ENCODE measurements around the gene TSC22D2. TPM values are rescaled to one million over a fixed set of nuclear protein-coding genes. Genes with fewer than 3 reads are reported as not detected.
A peak's percentile ranks its signal among the peaks of the same experiment; 100 is the strongest.
"Not testable (repeated sequence)": the region's sequence is repeated elsewhere in the genome, so short reads cannot be mapped to it uniquely, and the experiment has no call there.

The TSC22D2 gene
- total RNA-seq, 1 donor from 2014 or later: 25.6 TPM

DNA sequence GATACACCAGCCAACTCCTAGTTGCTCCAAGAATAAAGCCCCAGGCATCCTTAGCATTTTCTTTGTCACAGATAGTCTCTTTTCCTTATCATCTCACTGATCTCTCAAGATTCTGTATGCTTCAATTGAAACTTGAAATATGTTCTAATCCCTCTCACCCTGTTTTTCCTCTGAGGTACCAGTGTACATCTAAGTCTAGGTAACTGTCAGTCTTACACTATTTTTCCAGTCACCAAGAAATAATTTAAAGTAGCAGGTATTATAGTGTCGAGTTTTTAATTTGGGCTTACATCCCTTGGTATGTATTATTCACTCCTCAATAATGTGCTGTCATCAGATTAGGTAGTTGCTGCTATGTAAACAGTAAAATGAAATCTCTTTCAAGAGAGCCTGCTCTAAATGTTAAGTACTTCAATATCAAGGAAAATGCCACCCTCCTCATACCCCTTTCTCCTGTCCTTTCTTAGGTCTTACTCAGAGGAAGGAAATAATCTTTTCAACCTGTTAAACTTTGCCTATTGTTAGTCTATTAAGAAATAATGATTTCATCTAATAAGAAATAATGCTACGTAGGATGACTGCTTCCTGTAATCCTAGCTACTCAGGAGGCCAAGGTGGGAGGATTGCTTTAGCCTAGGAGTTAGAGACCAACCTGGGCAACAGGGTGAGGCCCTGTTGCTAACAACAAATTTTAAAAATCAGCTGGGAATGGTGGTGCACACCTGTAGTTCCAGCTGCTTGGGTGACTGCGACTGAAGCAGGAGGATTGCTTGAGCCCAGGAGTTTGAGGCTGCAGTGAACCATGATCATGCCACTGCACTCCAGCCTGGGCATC is 39.8 kb downstream of the TSC22D2 start:
- no peak for DNase-seq (ENCODE audit: low spot score)

DNA sequence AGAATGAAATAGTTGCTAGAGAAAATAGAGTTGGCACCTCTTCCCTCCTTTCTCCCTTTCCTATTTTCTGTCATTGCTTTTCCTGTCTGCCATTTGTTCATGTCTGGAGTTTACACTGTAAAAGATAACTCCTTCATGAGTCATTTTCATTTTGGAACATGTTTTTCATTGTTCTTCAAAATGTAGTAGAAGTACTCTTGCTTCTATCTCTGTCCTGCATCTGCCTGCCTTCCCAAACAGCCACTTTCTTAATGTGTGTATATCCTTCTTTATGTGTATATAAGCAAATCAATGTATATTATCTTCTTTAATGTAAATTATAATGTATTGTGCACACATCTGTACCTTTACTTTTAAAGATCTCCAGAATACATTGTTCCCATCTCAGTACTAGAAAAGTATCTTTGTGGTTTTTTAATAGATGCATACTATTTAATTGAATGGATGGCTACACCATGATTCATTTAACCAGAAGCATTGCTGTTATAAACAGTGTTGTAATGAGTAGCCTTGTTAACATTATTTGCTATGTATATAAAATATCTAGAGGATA is 41.1 kb downstream of the TSC22D2 start:
- DNase-seq (ENCODE audit: low spot score): no peak

DNA sequence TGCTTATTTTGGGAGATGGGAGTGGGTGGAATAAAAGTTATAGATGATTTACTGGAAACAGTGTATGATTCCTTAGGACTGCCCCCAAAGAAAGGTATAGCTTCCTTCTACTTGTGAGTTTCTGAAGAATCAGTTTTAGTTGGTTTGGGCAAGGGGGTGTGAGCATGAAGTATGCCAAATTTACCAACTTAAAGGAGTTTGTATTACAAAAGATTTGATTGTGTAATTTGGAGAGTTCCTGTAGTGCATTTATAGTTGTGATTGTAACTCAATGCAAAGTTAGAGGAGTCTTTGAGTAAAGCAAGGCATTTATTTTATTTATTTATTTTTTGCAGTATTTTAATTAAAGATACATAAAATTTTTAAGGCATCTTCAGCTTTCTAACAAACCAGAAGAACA is 42.8 kb downstream of the TSC22D2 start:
- DNase-seq (ENCODE audit: low spot score): no peak

DNA sequence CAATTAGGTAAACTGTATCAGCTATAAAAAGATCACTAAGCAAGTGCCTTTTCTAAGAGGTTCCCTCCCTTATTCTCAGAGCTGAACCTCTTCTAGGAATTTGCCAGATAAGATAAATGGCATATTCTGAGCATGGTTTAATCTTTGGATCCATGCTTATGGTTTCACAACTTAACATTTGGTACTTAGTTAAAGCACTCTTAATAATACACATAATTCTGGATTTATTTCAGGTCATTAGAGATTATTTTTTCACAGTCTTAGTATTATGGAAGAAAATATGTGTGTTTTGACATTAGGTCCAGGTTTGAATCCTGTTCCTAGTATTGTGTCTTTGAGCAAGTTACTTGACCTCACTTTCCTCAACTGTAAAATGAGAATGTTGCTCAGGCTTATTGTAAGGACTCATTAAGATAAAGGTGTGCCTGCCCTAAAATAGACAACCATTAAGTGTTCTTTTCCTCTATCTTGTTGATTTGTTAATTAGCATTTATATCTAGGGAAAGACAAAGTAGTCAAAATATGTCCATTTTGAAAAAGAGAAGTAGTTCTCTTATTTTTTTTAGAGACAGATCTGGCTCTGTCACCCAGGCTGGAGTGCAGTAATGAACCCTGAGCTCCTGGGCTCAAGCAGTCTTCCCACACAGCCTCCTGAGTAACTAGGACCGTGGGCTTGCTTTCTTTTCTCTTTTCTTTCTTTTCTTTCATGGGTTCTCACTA is 43.4 kb downstream of the TSC22D2 start:
- no peak for DNase-seq (ENCODE audit: low spot score)

DNA sequence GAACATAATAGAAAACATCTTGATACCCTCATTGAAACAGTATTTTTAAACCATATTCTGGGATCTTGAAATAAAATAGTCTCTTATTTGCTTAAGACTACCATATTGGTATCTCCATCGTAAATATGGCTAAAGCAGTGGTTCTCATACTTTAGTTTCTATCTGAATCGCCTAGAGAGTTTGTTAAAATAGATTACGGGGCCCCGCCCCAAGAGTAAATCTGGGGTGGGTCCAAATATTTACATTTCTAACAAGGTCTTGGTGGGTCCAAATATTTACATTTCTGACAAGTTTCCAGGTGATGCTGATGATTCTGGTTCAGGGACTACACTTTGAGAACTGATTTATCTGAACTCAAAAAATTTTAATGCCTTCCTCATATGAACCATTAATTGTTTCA is 45.3 kb downstream of the TSC22D2 start:
- no peak for DNase-seq (ENCODE audit: low spot score)

DNA sequence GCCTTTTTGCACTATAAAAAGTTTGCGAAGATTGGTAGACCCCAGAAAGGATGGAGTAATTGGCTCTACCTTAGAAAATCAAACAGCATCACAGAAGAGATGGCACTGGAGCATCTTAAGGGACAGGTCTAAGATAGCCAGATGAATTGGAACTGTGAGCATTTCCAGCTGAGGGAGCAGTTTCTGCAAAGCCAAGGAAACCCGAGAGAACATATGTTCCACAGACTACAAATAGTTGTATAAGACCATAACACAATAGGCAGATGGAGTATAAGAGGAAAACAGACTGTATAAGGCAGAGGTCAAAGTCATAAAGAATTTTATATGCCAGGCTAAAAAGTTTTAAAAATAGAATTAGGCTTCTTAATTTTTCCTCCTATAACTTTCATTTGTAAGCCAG is 46.0 kb downstream of the TSC22D2 start:
- DNase-seq (ENCODE audit: low spot score): no peak

DNA sequence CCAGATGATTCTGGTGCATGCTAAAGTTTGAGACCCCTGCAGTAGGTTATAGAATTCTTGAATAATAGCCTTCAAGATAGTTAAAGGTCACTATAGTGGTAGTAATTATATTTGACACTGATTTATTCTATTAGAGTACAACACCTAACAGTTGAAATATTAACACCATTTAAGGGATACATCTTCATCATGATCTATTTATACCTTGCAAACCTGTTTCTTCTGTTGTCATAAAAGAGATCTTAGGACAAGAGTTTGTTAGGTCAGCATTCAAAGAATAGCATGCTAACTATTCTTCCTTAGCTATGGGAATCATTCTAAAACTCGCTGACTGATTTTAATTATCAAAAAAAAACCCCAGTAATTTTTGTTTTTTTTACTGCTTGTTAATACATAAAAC is 46.5 kb downstream of the TSC22D2 start:
- no peak for DNase-seq (ENCODE audit: low spot score)

DNA sequence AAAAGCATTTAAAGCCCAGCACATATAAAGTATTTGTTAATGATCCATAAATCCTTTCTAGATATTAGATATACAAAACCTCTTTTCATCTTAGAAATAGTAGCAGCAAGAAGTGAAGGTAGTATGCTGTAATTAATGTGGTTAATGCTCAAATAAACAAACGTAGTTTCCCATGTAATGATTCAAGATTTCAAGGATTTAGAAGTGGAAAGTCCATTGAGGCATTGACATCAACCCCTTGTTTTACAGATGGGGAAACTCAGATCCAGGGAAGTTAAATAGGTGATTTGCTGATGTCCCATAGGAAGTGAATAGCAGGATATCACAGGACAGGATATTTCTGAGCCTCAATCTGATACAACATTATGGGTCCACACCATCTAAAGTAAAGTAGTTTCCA is 47.2 kb downstream of the TSC22D2 start:
- DNase-seq (ENCODE audit: low spot score): no peak

DNA sequence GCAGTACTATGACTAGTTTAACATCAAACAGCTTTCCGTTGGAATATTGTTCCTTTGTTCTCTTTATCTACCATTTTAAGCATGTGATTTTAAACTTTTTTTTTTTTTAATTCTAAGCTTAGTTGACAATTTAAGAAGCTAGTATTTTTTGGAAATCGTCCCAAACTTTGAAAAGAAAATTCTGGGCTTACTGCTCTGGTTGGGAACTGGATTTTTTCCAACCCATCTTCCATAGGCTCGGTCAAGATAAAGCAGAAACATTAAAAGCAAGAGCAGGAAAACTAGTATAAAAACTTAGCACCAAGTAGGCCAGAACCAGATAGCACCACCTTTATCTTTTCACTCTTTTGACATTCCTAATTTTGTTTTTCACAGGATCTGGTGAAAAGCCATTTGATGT is 49.9 kb downstream of the TSC22D2 start:
- DNase-seq (ENCODE audit: low spot score): no peak

DNA sequence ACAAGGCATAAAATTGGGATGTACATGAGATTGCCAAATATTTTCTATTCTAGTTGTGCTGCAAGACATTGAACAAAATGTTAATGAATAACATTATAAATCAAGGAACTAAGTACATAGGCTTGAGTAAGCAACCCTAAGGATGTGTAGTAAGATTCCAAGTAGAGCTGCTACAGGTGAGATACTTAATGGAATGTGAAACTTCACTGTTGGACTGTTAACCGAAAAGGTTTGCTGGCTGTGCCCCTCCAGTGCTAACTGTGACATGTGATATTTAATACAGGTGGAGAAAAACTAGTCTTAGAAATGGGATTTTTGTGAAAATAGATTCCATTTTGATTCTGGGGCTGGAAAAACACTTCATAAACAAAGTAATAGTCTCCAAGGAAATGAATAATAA is 52.4 kb downstream of the TSC22D2 start:
- no peak for DNase-seq (ENCODE audit: low spot score)

DNA sequence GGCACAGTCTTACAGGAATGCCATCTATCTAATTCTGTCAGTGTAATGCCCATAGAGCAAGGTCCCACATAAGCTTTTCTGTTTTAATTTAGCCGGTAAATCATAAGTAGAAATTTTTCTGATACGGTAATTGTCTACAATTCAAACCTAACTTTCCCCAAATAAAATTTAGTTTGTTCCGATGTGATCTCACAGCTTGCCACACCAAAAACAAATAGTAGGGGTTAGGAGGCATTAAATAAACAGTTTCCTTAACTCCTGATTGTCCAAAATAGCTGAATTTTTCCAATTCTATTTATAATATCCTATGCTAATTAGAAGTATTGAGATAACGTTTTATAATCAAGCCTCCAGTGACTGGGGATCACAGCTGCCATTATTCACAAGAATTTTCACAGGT is 53.3 kb downstream of the TSC22D2 start:
- no peak for DNase-seq (ENCODE audit: low spot score)

DNA sequence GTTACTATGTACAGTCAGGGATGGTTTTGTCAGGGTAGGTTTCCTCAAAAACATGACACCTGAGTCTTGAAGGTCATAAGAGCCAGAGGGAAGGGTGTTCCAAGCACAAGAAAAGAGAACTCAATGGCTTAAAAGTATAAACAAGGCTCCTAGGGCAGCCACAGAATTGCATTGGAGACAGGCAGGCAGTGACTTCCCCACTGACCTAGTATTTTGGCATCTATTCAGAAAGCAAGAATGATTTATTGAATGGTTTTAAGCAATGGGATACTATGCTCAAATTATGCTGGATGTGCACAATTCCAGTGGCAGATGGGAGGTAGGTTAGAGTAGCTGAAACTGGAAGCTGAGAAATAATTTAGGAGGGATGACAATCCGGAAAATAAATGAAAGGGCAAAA is 54.0 kb downstream of the TSC22D2 start:
- DNase-seq (ENCODE audit: low spot score): no peak

DNA sequence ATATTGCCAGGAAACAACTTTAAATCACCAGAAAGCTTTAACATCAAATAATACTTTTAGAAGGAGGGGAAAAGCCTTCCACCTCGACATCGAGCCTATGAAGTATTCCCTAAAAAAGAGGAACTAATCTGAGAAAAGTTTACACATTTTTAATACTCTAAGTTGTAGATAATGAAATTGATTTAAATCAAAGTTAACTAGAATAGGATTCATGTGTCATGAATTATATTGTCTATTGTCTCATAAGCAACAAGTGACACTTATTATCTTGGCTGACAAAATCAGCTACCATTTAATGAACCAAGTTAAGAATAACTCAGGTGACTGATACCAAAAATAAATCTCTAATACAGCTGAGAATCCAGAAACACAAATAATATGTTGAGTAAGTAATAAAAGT is 56.6 kb downstream of the TSC22D2 start:
- DNase-seq (ENCODE audit: low spot score): no peak

DNA sequence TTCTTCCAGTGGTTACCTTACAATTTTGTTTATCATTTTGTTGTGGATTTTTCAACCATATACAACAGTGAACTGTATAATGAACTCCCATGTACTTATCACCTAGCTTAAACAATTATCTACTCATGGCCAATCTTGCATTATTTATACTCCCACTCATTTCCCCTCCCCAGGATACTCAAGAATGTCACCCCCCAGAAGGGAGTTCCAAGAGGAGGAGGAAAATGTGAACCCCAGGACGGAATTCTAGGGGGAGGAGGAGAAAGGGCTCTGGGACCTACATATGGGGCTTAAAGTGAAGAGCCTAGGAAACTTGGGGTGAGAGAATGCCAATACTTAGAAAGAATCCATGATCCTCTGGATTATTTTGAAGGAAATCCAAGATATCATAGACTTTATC is 59.3 kb downstream of the TSC22D2 start:
- no peak for DNase-seq (ENCODE audit: low spot score)

DNA sequence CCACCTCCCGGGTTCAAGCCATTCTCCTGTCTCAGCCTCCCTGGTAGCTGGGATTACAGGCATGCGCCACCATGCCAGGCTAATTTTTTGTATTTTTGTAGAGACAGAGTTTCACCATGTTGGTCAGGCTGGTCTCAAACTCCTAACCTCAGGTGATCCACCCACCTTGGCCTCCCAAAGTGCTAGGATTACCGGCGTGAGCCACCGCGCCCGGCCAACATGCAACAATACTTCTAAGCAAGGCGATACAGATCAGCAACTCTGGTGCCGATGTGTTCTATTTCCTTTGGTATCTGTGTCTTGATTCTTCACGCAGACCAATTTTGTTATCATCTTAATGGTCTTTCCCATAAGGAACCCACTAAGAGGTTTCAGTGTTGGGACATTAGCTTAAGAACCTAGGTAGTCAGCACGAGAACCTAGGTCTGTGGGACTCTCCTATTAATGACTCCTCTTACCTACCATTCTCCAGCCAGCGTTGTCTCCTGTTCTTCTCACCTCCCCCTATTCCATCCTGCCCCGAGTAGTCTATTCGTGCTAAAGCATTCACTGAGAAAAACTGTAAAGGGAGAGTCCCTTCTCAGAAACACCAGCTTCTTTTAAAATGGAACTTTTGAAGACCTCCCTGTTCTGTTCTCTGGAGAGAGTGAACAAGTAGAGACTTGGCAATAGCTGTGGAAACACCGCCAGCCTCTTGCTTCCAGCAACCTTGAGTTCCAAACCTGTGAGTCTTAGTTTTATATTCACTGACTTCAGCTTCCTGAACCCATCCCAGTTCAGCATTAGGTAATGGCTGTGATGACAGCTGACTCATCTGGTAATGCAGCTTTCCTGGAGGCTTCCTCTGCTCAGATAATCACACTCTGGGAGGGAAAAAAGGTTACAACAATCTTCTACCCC is 61.2 kb downstream of the TSC22D2 start:
- DNase-seq (ENCODE audit: low spot score): peak; percentile 53

DNA sequence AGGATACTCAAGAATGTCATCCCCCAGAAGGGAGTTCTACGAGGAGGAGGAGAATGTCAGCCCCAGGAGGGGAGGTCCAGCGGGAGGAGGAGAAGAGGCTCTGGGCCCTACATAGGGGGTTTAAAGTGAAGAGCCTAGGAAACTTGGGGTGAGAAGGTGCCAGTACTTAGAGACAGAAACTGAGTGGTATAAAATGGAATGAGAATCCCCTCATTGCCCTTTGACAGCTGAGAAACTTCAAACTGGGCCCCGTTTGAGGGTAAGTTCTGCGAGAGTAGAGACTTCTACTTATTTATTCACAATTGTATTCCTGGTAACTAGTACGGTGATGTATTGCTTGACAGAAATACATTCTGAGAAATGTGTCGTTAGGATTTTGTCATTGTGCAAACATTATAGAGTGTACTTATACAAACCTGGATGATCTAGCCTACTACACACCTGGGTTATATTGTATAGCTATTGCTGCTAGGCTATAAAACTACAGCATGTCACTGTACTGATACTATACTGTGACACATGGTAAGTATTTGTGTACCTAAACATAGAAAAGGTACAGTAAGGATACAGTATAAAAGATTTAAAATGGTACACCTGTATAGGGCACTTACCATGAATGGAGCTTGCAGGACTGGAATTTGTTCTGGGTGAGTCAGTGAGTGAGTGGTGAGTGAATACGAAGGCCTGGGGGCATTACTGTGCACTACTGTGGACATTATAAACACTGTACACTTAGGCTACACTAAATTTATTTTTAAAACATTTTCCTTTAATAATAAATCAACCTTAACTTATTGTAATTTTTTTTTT is 62.0 kb downstream of the TSC22D2 start:
- DNase-seq (ENCODE audit: low spot score): no peak

DNA sequence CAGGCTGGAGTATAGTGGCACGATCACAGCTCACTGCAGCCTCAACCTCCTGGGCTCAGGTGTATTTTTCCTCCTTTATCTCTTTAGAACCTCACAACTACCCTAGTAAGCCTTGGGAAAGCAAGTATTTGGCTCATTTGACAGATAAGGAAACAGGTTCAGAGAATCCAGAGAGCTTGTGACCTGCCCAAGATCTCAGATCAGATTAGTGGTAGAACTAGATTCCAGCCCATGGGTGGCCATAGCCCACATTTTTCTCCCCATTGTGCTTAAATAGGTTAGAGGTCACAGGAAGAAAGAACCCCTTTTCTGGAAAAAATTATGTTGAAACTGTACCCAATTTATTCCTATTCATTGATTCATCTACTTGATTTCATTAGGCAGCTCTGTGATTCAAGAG is 64.3 kb downstream of the TSC22D2 start:
- no peak for DNase-seq (ENCODE audit: low spot score)

DNA sequence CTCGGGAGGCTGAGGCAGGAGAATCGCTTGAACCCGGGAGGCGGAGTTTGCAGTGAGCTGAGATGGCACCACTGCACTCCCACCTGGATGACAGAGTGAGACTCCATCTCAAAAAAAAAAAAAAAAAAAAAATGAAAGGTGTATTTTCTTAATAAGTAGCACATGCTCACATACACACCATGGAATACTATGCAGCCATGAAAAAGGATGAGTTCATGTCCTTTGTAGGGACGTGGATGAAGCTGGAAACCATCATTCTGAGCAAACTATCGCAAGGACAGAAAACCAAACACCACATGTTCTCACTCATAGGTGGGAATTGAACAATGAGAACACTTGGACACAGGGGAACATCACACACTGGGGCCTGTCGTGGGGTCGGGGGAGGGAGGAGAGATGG is 65.1 kb downstream of the TSC22D2 start:
- not testable (repeated sequence) for DNase-seq (ENCODE audit: low spot score)

DNA sequence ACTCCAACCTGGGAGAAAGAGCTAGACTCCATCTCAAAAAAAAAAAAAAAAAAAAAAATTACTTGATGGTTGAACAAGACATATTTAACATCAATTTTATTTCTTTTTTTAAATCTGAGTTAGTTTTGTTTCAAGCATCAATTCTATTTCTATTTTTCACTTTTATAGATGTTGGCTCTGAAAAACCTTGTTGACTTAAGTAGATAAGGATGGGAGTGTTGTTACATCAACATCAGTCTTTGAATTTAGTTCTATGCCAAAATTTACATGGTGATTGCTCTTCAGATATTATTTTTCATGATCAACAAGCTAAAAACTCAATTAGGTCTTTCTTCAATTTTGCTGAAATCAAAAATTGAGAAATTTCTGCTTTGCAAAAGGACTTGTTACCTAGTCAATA is 71.3 kb downstream of the TSC22D2 start:
- DNase-seq (ENCODE audit: low spot score): no peak

DNA sequence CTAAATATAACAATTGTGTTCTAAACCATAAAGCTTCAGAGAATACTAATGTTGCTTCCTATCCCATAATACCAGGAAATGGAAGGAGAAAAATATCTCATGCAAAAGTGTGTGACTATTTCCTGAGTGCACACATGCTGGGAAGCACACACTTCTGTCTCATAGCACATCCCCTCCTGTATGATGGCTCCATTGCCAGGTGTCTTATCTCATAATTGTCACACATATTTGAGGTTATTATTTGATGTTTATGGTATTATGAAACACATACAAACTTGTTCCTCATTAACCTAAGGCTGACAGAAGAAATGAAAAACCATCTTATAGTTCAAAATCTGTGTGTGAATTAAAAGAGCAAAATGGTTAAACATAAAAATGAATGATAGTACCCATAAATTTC is 72.8 kb downstream of the TSC22D2 start:
- no peak for DNase-seq (ENCODE audit: low spot score)

DNA sequence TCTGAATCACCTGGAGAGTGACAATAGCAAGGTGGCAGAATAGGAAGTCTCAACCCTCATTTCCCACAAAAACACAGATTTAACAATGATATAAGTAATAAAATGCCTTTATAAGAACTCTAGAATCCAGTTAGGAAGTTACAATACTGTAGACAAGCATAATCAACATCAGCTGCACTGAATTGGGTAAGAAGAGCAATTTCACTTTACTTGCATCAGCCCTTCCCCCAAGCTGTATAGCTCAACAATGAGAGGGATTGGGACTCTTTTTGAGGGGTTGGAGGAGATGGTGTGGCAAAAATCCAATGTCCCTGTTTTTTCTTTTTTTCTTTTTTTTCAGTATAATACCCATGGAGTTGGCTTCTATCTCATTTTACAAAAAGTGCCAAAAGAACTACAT is 75.1 kb downstream of the TSC22D2 start:
- no peak for DNase-seq (ENCODE audit: low spot score)
